K562 (cell line): Measurements from ENCODE around the gene IFT172. TPM values are rescaled to one million over a fixed set of nuclear protein-coding genes. Genes with fewer than 3 reads are reported as not detected.

ENCODE experiments used
- ATF1 ChIP-seq, 2 experiments: fragments of 450-650 bp in 1 of 2; IDR thresholded peaks; 2 replicates each; pipeline ENCODE4 v1.6.1; 2016; ENCODE audit warnings: missing compliant biosample characterization in 1 of 2, missing genetic modification characterization in 1 of 2
- CBFA2T2 ChIP-seq: fragments of 450-650 bp; conservative IDR thresholded peaks from 2 replicates; pipeline ENCODE4 v1.6.1; 2017; ENCODE audit warnings: mild to moderate bottlenecking
- E2F1 ChIP-seq: sonication (generic); formaldehyde crosslinking; IDR thresholded peaks from 2 replicates; pipeline ENCODE4 v1.8.1; 2023; ENCODE audit warnings: mild to moderate bottlenecking, missing genetic modification reagents, moderate library complexity
- ETV5 ChIP-seq: sonication (generic); formaldehyde crosslinking; IDR thresholded peaks from 2 replicates; pipeline ENCODE4 v1.4.0; 2020; ENCODE audit warnings: low read depth, mild to moderate bottlenecking, missing genetic modification reagents
- FOXM1 ChIP-seq, 2 experiments: fragments of 450-650 bp in 1 of 2; sonication (generic) in 1 of 2; formaldehyde crosslinking in 1 of 2; IDR thresholded peaks; 2 replicates each; pipeline versions ENCODE4 v1.6.1 to v1.9.0; 2017 to 2022; ENCODE audit warnings: low read depth in 2 of 2, mild to moderate bottlenecking in 2 of 2, missing genetic modification reagents in 1 of 2, moderate library complexity in 1 of 2
- HOMEZ ChIP-seq: fragments of 250-450 bp; sonication (Bioruptor Pico); IDR thresholded peaks from 2 replicates; pipeline ENCODE4 v1.4.0; 2020; ENCODE audit warnings: mild to moderate bottlenecking, moderate library complexity
- KDM1A ChIP-seq, 2 experiments: fragments of 450-650 bp; IDR thresholded peaks; 2 replicates each; pipeline ENCODE4 v1.6.1; 2016; ENCODE audit warnings: mild to moderate bottlenecking in 2 of 2
- MAFG ChIP-seq: fragments of 450-650 bp; conservative IDR thresholded peaks from 2 replicates; pipeline ENCODE4 v1.6.1; 2016; ENCODE audit warnings: missing genetic modification characterization, missing compliant biosample characterization
- MAX ChIP-seq: sonication (generic); formaldehyde crosslinking; IDR thresholded peaks from 2 replicates; pipeline ENCODE4 v1.9.0; 2022; ENCODE audit warnings: mild to moderate bottlenecking, missing genetic modification reagents
- MCM2 ChIP-seq: fragments of 450-650 bp; IDR thresholded peaks from 2 replicates; pipeline ENCODE4 v1.6.1; 2017; ENCODE audit warnings: low read depth, mild to moderate bottlenecking
- MEF2A ChIP-seq: IDR thresholded peaks from 2 replicates; pipeline ENCODE4 v1.6.1; 2011; ENCODE audit warnings: low read depth, mild to moderate bottlenecking, low read length, moderate library complexity; ENCODE audit not compliant: control insufficient read depth
- NEUROD1 ChIP-seq: fragments of 150-350 bp; IDR thresholded peaks from 2 replicates; pipeline ENCODE4 v1.6.1; 2014; ENCODE audit warnings: borderline replicate concordance, low read length, low read depth; ENCODE audit not compliant: partially characterized antibody
- NR1H2 ChIP-seq: sonication (generic); formaldehyde crosslinking; IDR thresholded peaks from 2 replicates; pipeline ENCODE4 v1.4.0; 2020; ENCODE audit warnings: mild to moderate bottlenecking, missing genetic modification reagents
- NR2F6 ChIP-seq: fragments of 450-650 bp; formaldehyde crosslinking; IDR thresholded peaks from 2 replicates; pipeline ENCODE4 v1.4.0; 2020; ENCODE audit warnings: mild to moderate bottlenecking
- PTBP1 ChIP-seq: fragments of 200-400 bp; formaldehyde crosslinking; IDR thresholded peaks from 2 replicates; pipeline ENCODE4 v1.6.1; 2017; ENCODE audit warnings: low read depth, low read length
- RAD21 ChIP-seq, 2 experiments: fragments of 250-450 bp in 1 of 2; fragments of 450-650 bp in 1 of 2; sonication (Bioruptor Pico) in 1 of 2; formaldehyde crosslinking in 1 of 2; IDR thresholded peaks in 1 of 2; conservative IDR thresholded peaks in 1 of 2; 2 replicates each; pipeline versions ENCODE4 v1.4.0 to v1.8.0; 2020 to 2022; ENCODE audit warnings: mild to moderate bottlenecking in 2 of 2, moderate library complexity in 1 of 2
- RBM25 ChIP-seq: fragments of 200-400 bp; formaldehyde crosslinking; IDR thresholded peaks from 2 replicates; pipeline ENCODE4 v1.6.1; 2018; ENCODE audit warnings: low read length, low read depth, moderate library complexity; ENCODE audit not compliant: severe bottlenecking
- SIX5 ChIP-seq, 2 experiments: IDR thresholded peaks; 2 replicates each; pipeline ENCODE4 v1.6.1; 2011; ENCODE audit warnings: low read length in 2 of 2, borderline replicate concordance in 1 of 2, low read depth in 1 of 2, mild to moderate bottlenecking in 1 of 2, moderate library complexity in 1 of 2; ENCODE audit not compliant: insufficient read depth in 1 of 2
- SMARCA4 ChIP-seq: fragments of 450-650 bp; IDR thresholded peaks from 2 replicates; pipeline ENCODE4 v1.6.1; 2016
- SMARCE1 ChIP-seq: fragments of 450-650 bp; IDR thresholded peaks from 2 replicates; pipeline ENCODE4 v1.7.1; 2016; ENCODE audit warnings: mild to moderate bottlenecking
- SNAPC5 ChIP-seq: fragments of 250-450 bp; sonication (Bioruptor Pico); IDR thresholded peaks from 2 replicates; pipeline ENCODE4 v1.8.0; 2021; ENCODE audit warnings: moderate library complexity, mild to moderate bottlenecking, inconsistent platforms
- SOX6 ChIP-seq: fragments of 450-650 bp; IDR thresholded peaks from 2 replicates; pipeline ENCODE4 v1.6.1; 2014; ENCODE audit warnings: mild to moderate bottlenecking
- TCFL5 ChIP-seq: fragments of 250-450 bp; sonication (Bioruptor Pico); conservative IDR thresholded peaks from 2 replicates; pipeline ENCODE4 v1.6.1; 2021; ENCODE audit warnings: mild to moderate bottlenecking, moderate library complexity, matching md5 sums
- THAP12 ChIP-seq: fragments of 250-450 bp; sonication (Bioruptor Pico); IDR thresholded peaks from 2 replicates; pipeline ENCODE4 v1.9.0; 2021; ENCODE audit warnings: mild to moderate bottlenecking, inconsistent platforms
- ZNF384 ChIP-seq: IDR thresholded peaks from 2 replicates; pipeline ENCODE4 v1.6.1; 2012; ENCODE audit warnings: low read depth, low read length, improper control_type of control experiment
- polyA plus RNA-seq, 8 experiments: library from polyadenylated mRNA; depleted of rRNA in 4 of 8; stranded (reverse) in 5 of 8; unstranded in 3 of 8; fragments of >200 nt; fragmentation: Nextera tagmentation in 2 of 8; fragmentation: Illumina TruSeq in 1 of 8; extraction: Ambion mirVana in 2 of 8; extraction: Trizol in 1 of 8; gene quantifications; 2 replicates each; pipeline versions ENCODE4 v1.2.1 to v1.2.3, GENCODE V29; 2011 to 2014; ENCODE audit warnings: inconsistent platforms in 1 of 8, missing spikeins in 1 of 8
- total RNA-seq, 7 experiments: library from RNA; depleted of rRNA in 6 of 7; stranded (reverse); fragments of >200 nt in 6 of 7; fragmentation: Illumina TruSeq in 2 of 7; extraction: Trizol in 2 of 7; gene quantifications; 2 replicates each; pipeline versions ENCODE4 v1.2.1 to v1.2.3, GENCODE V29; 2011 to 2021; ENCODE audit warnings: low replicate concordance in 1 of 7

The IFT172 gene
- total and polyA plus RNA-seq, 9 of the 15 experiments (the other 6 are each of a cell fraction or from before 2014, with no cell fraction given) = 5.6 to 19.1 (median 13.5) TPM

GRCh38 chr2:27537287-27537686 is 47.7 kb upstream of the IFT172 start (continued):
- TF ChIP-seq E2F1 (CRISPR knock-in tag) (no peak), SMARCE1 (0 out of 2 replicates have a peak, but pooled peaks have one; percentile 39), SNAPC5 (CRISPR knock-in tag) (no peak), PTBP1 (peak; percentile 99), MAX (CRISPR knock-in tag) (peak; percentile 20; the same call in 1 of the 2 replicates), SIX5 (IDR thresholded peaks at IDR 0.05; ENCODE audit: borderline replicate concordance in 1 of 2, insufficient read depth in 1 of 2, low read depth in 1 of 2, low read length in 2 of 2) (no peak), MCM2 (no peak), MEF2A (no peak), RAD21 (CRISPR knock-in tag; conservative IDR thresholded peaks at IDR 0.05 in 1 of 2, IDR thresholded peaks at IDR 0.05 in 1 of 2) (no peak), THAP12 (no peak), NR1H2 (no peak), ZNF384 (peak; percentile 78), RBM25 (peak; percentile 76), CBFA2T2 (peak; percentile 63), NEUROD1 (peak; percentile 31), NR2F6 (no peak), KDM1A (IDR thresholded peaks at IDR 0.05) (peak; percentile 40 to 61; a peak in 3 of 4 replicates), TCFL5 (CRISPR knock-in tag) (no peak), FOXM1 (IDR thresholded peaks at IDR 0.05; ENCODE audit: low read depth) (peak; percentile 38; the same call in 1 of the 2 replicates), FOXM1 (CRISPR knock-in tag; IDR thresholded peaks at IDR 0.05; ENCODE audit: low read depth) (no peak), SMARCA4 (peak; percentile 75), ETV5 (CRISPR knock-in tag) (0 out of 2 replicates have a peak, but pooled peaks have one; percentile 59), SOX6 (peak; percentile 89), HOMEZ (CRISPR knock-in tag) (no peak), MAFG (tag) (no peak), ATF1 (CRISPR knock-in tag; IDR thresholded peaks at IDR 0.05) (no peak), ATF1 (tag; IDR thresholded peaks at IDR 0.05) (peak; percentile 73)
